CD4-positive, alpha-beta T cell (primary cell): Measurements from ENCODE around the gene MICALL1. TPM values are rescaled to one million over a fixed set of nuclear protein-coding genes. Genes with fewer than 3 reads are reported as not detected.
"Not testable (repeated sequence)": the region's sequence is repeated elsewhere in the genome, so short reads cannot be mapped to it uniquely, and the experiment has no call there.

Experiments
- ATAC-seq: fragments of 200-7000 bp; cut with Tn5 transposase; one replicate; pipeline ENCODE4 v1.10.0; 2022; ENCODE audit warnings: mild to moderate bottlenecking; ENCODE audit not compliant: poor library complexity
- CTCF ChIA-PET: fragments of 350-600 bp; sonication (Branson Sonifier 250); formaldehyde crosslinking; loops from one replicate; lab custom pipeline; 2021; ENCODE audit warnings: antibody characterized with exemption, inconsistent platforms; lab: Charles Lee
- POLR2A ChIA-PET: fragments of 350-600 bp; sonication (Branson Sonifier 250); formaldehyde crosslinking; loops from one replicate; lab custom pipeline; 2021; ENCODE audit warnings: antibody characterized with exemption, inconsistent platforms; lab: Charles Lee
- DNase-seq, 14 experiments: peaks; one replicate each; pipeline ENCODE4 v3.0.0-alpha.2; 2013 to 2020; ENCODE audit warnings: mixed read lengths in 2 of 14
- H3K27ac ChIP-seq, 2 donors: one replicate each; pipeline versions ENCODE4 v1.5.1 to v1.7.0; 2013; ENCODE audit warnings: low read length in 2 of 2, low read depth in 1 of 2, mild to moderate bottlenecking in 1 of 2
- H3K27me3 ChIP-seq, 2 experiments: 1 replicate in 1 of 2; 2 replicates in 1 of 2; pipeline versions ENCODE4 v1.6.1 to v1.7.0; 2013; ENCODE audit warnings: low read length in 2 of 2, control low read depth in 1 of 2, mild to moderate bottlenecking in 1 of 2, moderate library complexity in 1 of 2; ENCODE audit not compliant: insufficient read depth in 2 of 2, control insufficient read depth in 1 of 2
- H3K36me3 ChIP-seq: one replicate; pipeline ENCODE4 v1.6.1; 2013; ENCODE audit warnings: low read length, control low read depth; ENCODE audit not compliant: insufficient read depth
- H3K4me1 ChIP-seq: one replicate; pipeline ENCODE4 v1.6.1; 2013; ENCODE audit warnings: low read length, control low read depth; ENCODE audit not compliant: insufficient read depth
- H3K4me3 ChIP-seq: one replicate; pipeline ENCODE4 v1.5.1; 2013; ENCODE audit warnings: mild to moderate bottlenecking, low read length, moderate library complexity
- H3K9me3 ChIP-seq, 2 experiments: 1 replicate in 1 of 2; 2 replicates in 1 of 2; pipeline versions ENCODE4 v1.6.1 to v1.7.0; 2013; ENCODE audit warnings: low read length in 2 of 2, mild to moderate bottlenecking in 2 of 2, control low read depth in 1 of 2, moderate library complexity in 1 of 2; ENCODE audit not compliant: control insufficient read depth in 1 of 2, insufficient read depth in 1 of 2
- H3K27ac Mint-ChIP-seq: one replicate; pipeline ENCODE4 v1.8.0; 2020; ENCODE audit warnings: mixed read lengths
- H3K27me3 Mint-ChIP-seq: one replicate; pipeline ENCODE4 v1.8.0; 2021; ENCODE audit warnings: mixed read lengths
- H3K36me3 Mint-ChIP-seq: one replicate; pipeline ENCODE4 v1.8.0; 2021; ENCODE audit warnings: low read depth, mixed read lengths
- H3K4me1 Mint-ChIP-seq: one replicate; pipeline ENCODE4 v1.8.0; 2021; ENCODE audit warnings: low read depth, mixed read lengths
- H3K4me3 Mint-ChIP-seq: one replicate; pipeline ENCODE4 v1.8.0; 2020; ENCODE audit warnings: mild to moderate bottlenecking, mixed read lengths
- H3K9me3 Mint-ChIP-seq: one replicate; pipeline ENCODE4 v1.8.0; 2020; ENCODE audit warnings: mixed read lengths
- CTCF ChIP-seq: fragments of 200-600 bp; IDR thresholded peaks from one replicate; pipeline ENCODE4 v1.8.0; 2022; ENCODE audit warnings: antibody characterized with exemption, mild to moderate bottlenecking
- intact Hi-C, 2 experiments: fragments of 100-400 bp; cut with DNase I in 1 of 2; cut with micrococcal nuclease in 1 of 2; formaldehyde crosslinking; loops; one replicate each; pipeline versions ENCODE4 v1.15.1 to v1.9.0; 2023 to 2025; cut with DNase I, micrococcal nuclease
- total RNA-seq, 174 experiments: library from RNA in 2 of 174; stranded (reverse) in 2 of 174; gene quantifications; one replicate each; pipeline ENCODE4 v1.2.3 and lab custom pipeline; 2021 to 2026

The MICALL1 gene
- total RNA-seq, 2 experiments from 2014 or later: 16.9 to 20.7 TPM

GRCh38 chr22:37953437-37954179, 47.5 kb downstream of the MICALL1 start, which contains the start of the genes C22orf23 and POLR2F:
Gene C22orf23 (minus strand): TSS chr22:37953601. CDS start chr22:37953149, 452 bp downstream.
Gene POLR2F (plus strand): TSS chr22:37953699. CDS start chr22:37953788, 89 bp downstream.
- intact Hi-C loops: loop anchor here in 1 of 2 experiments (5.0 kb wide), 3 partner anchors 46 to 146 kb away; partner anchors contain the start of genes EIF3L, GCAT and MICALL1
- peak within 1 kb of the TSS; percentile 100 for H3K4me3 Mint-ChIP-seq
- Histone ChIP-seq H3K4me3 (peak within 1 kb of the TSS; percentile 95), H3K4me1 (peaks cover 25% of the 10 kb centered on the region), H3K36me3 (peaks cover 18% of the 10 kb centered on the region), H3K27ac (peak within 1 kb of the TSS; percentile 11 to 41), H3K27me3 (peaks cover 5 to 7% of the 10 kb centered on the region in 2 experiments), H3K9me3 (no peaks in the 10 kb centered on the region)
- H3K27ac Mint-ChIP-seq: peak within 1 kb of the TSS; percentile 92
- CTCF ChIA-PET: interaction anchor here (0.6 to 1.7 kb wide), 4 partner anchors 12 to 544 kb away, joined by 4 to 7 read pairs (median 5); no protein-coding TSS in a partner anchor
- H3K27me3 Mint-ChIP-seq: peaks cover 19% of the 10 kb centered on the region
- H3K36me3 Mint-ChIP-seq: peaks cover 42% of the 10 kb centered on the region
- H3K4me1 Mint-ChIP-seq: peaks cover 50% of the 10 kb centered on the region
- no peak for TF ChIP-seq CTCF
- ATAC-seq (peak; percentile 96), DNase-seq (peak; percentile 91 to 99 (median 96))
- H3K9me3 Mint-ChIP-seq: no peaks in the 10 kb centered on the region
- POLR2A ChIA-PET: interaction anchor here (0.6 to 1.4 kb wide), 12 partner anchors 9 to 267 kb away, joined by 3 to 10 read pairs (median 3); partner anchors contain the start of genes ANKRD54, GCAT, MICALL1 and NOL12

- intact Hi-C loops: loop anchor here in 1 of 2 experiments (5.0 kb wide), 3 partner anchors 47 to 147 kb away; partner anchors contain the start of genes EIF3L, GCAT and MICALL1
- Histone ChIP-seq H3K27ac (no peak overlapping the region), H3K4me1 (peaks cover 25% of the 10 kb centered on the region), H3K9me3 (no peaks in the 10 kb centered on the region), H3K36me3 (peaks cover 29% of the 10 kb centered on the region), H3K27me3 (peaks cover 5 to 7% of the 10 kb centered on the region in 2 experiments), H3K4me3 (peak overlapping the region; percentile 95)
- peaks cover 53% of the 10 kb centered on the region for H3K36me3 Mint-ChIP-seq
- TF ChIP-seq CTCF: no peak
- H3K27me3 Mint-ChIP-seq: peaks cover 19% of the 10 kb centered on the region
- peak overlapping the region; percentile 100 for H3K4me3 Mint-ChIP-seq
- CTCF ChIA-PET: interaction anchor here (1.7 kb wide), 2 partner anchors 11 to 137 kb away, joined by 5 to 7 read pairs; no protein-coding TSS in a partner anchor
- POLR2A ChIA-PET: interaction anchor here (0.7 to 0.9 kb wide), 2 partner anchors 112 to 327 kb away, joined by 3 to 5 read pairs; no protein-coding TSS in a partner anchor
- no peaks in the 10 kb centered on the region for H3K9me3 Mint-ChIP-seq
- H3K4me1 Mint-ChIP-seq: peaks cover 55% of the 10 kb centered on the region
- DNase-seq (no peak), ATAC-seq (no peak)
- peak overlapping the region; percentile 92 for H3K27ac Mint-ChIP-seq
Observed at GRCh38 chr22:37954686-37955085, 48.6 kb downstream of the MICALL1 start.

- H3K27me3 ChIP-seq, H3K27ac Mint-ChIP-seq, H3K27ac ChIP-seq, H3K9me3 ChIP-seq, H3K9me3 Mint-ChIP-seq, POLR2A ChIA-PET, H3K4me3 Mint-ChIP-seq, ATAC-seq, H3K4me3 ChIP-seq, CTCF ChIA-PET, intact Hi-C loops, DNase-seq: not testable (repeated sequence)
- Mint-ChIP-seq H3K4me1 (peaks cover 55% of the 10 kb centered on the region), H3K27me3 (peaks cover 19% of the 10 kb centered on the region), H3K36me3 (peaks cover 61% of the 10 kb centered on the region)
- peaks cover 39% of the 10 kb centered on the region for H3K36me3 ChIP-seq
- peaks cover 25% of the 10 kb centered on the region for H3K4me1 ChIP-seq
Observed at GRCh38 chr22:37955825-37956397, 49.8 kb downstream of the MICALL1 start.
